ENCODE results near the gene LSP1. TPM values are rescaled to one million over a fixed set of nuclear protein-coding genes. Genes with fewer than 3 reads are reported as not detected.

LSP1 gene
- polyA plus RNA-seq, 1 donor, result 54.4 TPM

- no peak for DNase-seq (ENCODE audit: low read depth)
Observed at GRCh38 chr11:1836011-1836945, 16.6 kb upstream of the LSP1 start.

GRCh38 chr11:1837171-1838076, 15.5 kb upstream of the LSP1 start:
- peak; percentile 51 for DNase-seq (ENCODE audit: low read depth)

- DNase-seq (ENCODE audit: low read depth), result no peak
Observed at GRCh38 chr11:1838077-1838425, 14.8 kb upstream of the LSP1 start.

- no peak for DNase-seq (ENCODE audit: low read depth)
Observed at GRCh38 chr11:1838426-1839144, 14.3 kb upstream of the LSP1 start, which contains the start of gene TNNI2. Gene TNNI2, plus strand, starts transcription at chr11:1838981. Its CDS starts 716 bp downstream, at chr11:1839697.

GRCh38 chr11:1839204-1839923, 13.5 kb upstream of the LSP1 start:
- no peak for DNase-seq (ENCODE audit: low read depth)

GRCh38 chr11:1839924-1840779, 12.7 kb upstream of the LSP1 start:
- DNase-seq (ENCODE audit: low read depth), result no peak

GRCh38 chr11:1840780-1841480, 12.0 kb upstream of the LSP1 start:
- DNase-seq (ENCODE audit: low read depth), result no peak

GRCh38 chr11:1841511-1842148, 11.3 kb upstream of the LSP1 start:
- no peak for DNase-seq (ENCODE audit: low read depth)

- no peak for DNase-seq (ENCODE audit: low read depth)
Observed at GRCh38 chr11:1842149-1843097, 10.5 kb upstream of the LSP1 start.

- no peak for DNase-seq (ENCODE audit: low read depth)
Observed at GRCh38 chr11:1843098-1843473, 9.8 kb upstream of the LSP1 start.

GRCh38 chr11:1843796-1844195, 9.1 kb upstream of the LSP1 start:
- no peak for DNase-seq (ENCODE audit: low read depth)

- DNase-seq (ENCODE audit: low read depth), result no peak
Observed at GRCh38 chr11:1844221-1845094, 8.4 kb upstream of the LSP1 start.

GRCh38 chr11:1845095-1845429, 7.8 kb upstream of the LSP1 start:
- DNase-seq (ENCODE audit: low read depth), result no peak

- DNase-seq (ENCODE audit: low read depth), result no peak
Observed at GRCh38 chr11:1845561-1846452, 7.1 kb upstream of the LSP1 start.

GRCh38 chr11:1846453-1846932, 6.4 kb upstream of the LSP1 start:
- no peak for DNase-seq (ENCODE audit: low read depth)

All from forelimb muscle (tissue), 1 donor.